Activated naive CD8-positive, alpha-beta T cell treated with anti-CD3 and anti-CD28 coated beads, Interleukin-2, amount 10 ng/mL, durations not matched to agents 7 days and 5 days (primary cell): ENCODE data around the gene SUGP1. TPM values are rescaled to one million over a fixed set of nuclear protein-coding genes. Genes with fewer than 3 reads are reported as not detected.

Experiments used
- ATAC-seq: fragments of 150-1000 bp; cut with Tn5 transposase; one replicate; pipeline ENCODE4 v1.10.0; 2021; ENCODE audit warnings: low read depth, moderate library complexity
- POLR2A ChIA-PET: fragments of 350-600 bp; sonication (Branson Sonifier 250); formaldehyde crosslinking; loops from one replicate; lab custom pipeline; 2021; ENCODE audit warnings: antibody characterized with exemption; lab: Charles Lee
- DNase-seq: peaks from one replicate; pipeline ENCODE4 v3.0.0; 2021
- H3K27ac Mint-ChIP-seq: one replicate; pipeline ENCODE4 v1.8.0; 2022; ENCODE audit warnings: mild to moderate bottlenecking, mixed read lengths
- H3K27me3 Mint-ChIP-seq: one replicate; pipeline ENCODE4 v1.8.0; 2022; ENCODE audit warnings: mild to moderate bottlenecking, moderate library complexity, mixed read lengths
- H3K36me3 Mint-ChIP-seq: one replicate; pipeline ENCODE4 v1.8.0; 2021; ENCODE audit warnings: mild to moderate bottlenecking, mixed read lengths
- H3K4me1 Mint-ChIP-seq: one replicate; pipeline ENCODE4 v1.8.0; 2021; ENCODE audit warnings: mixed read lengths
- H3K4me3 Mint-ChIP-seq: one replicate; pipeline ENCODE4 v1.8.0; 2022; ENCODE audit warnings: mild to moderate bottlenecking, moderate library complexity, mixed read lengths
- H3K9me3 Mint-ChIP-seq: one replicate; pipeline ENCODE4 v1.8.0; 2021; ENCODE audit warnings: mixed read lengths
- total RNA-seq, 2 experiments: library from RNA; stranded (reverse); gene quantifications; one replicate each; pipeline ENCODE4 v1.2.3, GENCODE V29; 2021

SUGP1 gene
- total RNA-seq, 2 experiments from 2014 or later, result 66.8 to 70.6 TPM

DNA sequence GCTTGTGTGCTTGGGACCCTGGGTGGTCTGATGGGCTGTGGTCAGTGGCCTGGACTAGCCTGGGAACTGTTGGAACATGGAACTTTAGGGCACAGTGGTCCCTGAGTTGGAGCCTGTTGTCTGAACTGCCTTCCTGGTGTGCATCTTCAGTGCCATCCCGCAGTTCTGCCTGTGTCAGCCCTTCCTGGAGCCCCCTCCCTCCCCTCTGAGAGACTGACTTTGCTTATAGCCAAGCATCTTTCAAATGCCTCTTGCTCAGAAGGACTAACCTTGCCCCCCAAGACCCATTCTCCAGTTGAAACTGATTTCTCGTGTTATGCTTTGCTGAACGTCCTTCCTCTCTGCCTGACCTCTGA is 14.7 kb upstream of the SUGP1 start:
- POLR2A ChIA-PET, result no interaction called here
- Mint-ChIP-seq H3K4me3 (no peak overlapping the region), H3K4me1 (no peaks in the 10 kb centered on the region), H3K36me3 (peaks cover 4% of the 10 kb centered on the region), H3K9me3 (no peaks in the 10 kb centered on the region), H3K27me3 (no peaks in the 10 kb centered on the region), H3K27ac (peak overlapping the region; percentile 56)
- DNase-seq, result no peak
- ATAC-seq, result no peak

GRCh38 chr19:19334063-19334988 is 14.0 kb upstream of the SUGP1 start:
- H3K27me3 Mint-ChIP-seq, result no peaks in the 10 kb centered on the region
- H3K9me3 Mint-ChIP-seq, result no peaks in the 10 kb centered on the region
- H3K36me3 Mint-ChIP-seq, result peaks cover 5% of the 10 kb centered on the region
- DNase-seq (no peak), ATAC-seq (no peak)
- H3K4me1 Mint-ChIP-seq, result peaks cover 2% of the 10 kb centered on the region
- H3K4me3 Mint-ChIP-seq, result no peak overlapping the region
- no peak overlapping the region for H3K27ac Mint-ChIP-seq
- POLR2A ChIA-PET, result no interaction called here

DNA sequence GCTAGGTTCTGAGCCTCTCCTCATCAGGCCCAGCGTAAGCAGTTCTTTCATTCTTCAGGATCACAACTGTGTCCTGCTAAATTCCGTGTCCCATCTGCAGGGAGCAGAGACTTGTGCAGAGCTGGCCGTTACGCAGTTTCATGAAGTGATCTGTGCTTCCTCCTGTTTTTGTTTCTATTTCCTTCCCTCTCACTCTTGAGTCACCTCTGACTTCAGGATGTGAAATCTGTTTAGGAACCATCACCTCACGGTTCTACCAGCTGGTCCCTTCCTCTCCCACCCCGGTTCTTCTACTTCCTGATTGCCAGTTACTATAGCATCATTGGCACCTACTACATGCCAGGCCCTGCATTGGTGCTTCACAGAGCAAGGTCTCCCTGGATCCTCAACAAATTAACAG is 8.8 kb upstream of the SUGP1 start:
- DNase-seq (no peak), ATAC-seq (peak; percentile 75)
- H3K4me3 Mint-ChIP-seq, result peak overlapping the region; percentile 64
- no peaks in the 10 kb centered on the region for H3K9me3 Mint-ChIP-seq
- H3K27me3 Mint-ChIP-seq, result no peaks in the 10 kb centered on the region
- peak overlapping the region; percentile 87 for H3K27ac Mint-ChIP-seq
- peaks cover 15% of the 10 kb centered on the region for H3K4me1 Mint-ChIP-seq
- peaks cover 20% of the 10 kb centered on the region for H3K36me3 Mint-ChIP-seq
- POLR2A ChIA-PET, result interaction anchor here (1.5 kb wide), 1 partner anchor 56 kb away, joined by 4 read pairs; no protein-coding TSS in a partner anchor

DNA sequence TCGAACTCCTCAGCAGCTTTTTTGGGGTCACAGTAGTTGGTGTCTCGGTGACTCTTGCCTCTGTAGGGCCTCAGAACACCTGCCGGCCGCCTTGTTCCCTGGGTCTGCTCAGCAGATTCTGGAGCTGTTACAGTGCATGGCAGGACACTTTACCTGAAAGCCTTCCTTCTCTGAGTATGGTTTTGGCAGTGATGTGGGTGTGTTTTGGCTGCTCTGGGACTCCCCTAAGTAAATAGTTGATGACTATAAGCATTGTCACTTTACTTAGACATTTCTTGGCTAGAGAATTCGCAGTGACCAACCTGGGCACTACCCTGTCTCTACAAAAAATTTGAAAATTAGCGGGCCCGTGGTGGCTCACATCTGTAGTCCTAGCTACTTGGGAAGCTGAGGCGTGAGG is 7.4 kb upstream of the SUGP1 start:
- Mint-ChIP-seq H3K4me3 (no peak overlapping the region), H3K36me3 (peaks cover 27% of the 10 kb centered on the region), H3K9me3 (no peaks in the 10 kb centered on the region), H3K27me3 (no peaks in the 10 kb centered on the region), H3K27ac (no peak overlapping the region), H3K4me1 (peaks cover 20% of the 10 kb centered on the region)
- POLR2A ChIA-PET, result interaction anchor here (0.7 kb wide), 2 partner anchors 19 to 334 kb away, joined by 3 to 6 read pairs; no protein-coding TSS in a partner anchor
- no peak for DNase-seq
- no peak for ATAC-seq

DNA sequence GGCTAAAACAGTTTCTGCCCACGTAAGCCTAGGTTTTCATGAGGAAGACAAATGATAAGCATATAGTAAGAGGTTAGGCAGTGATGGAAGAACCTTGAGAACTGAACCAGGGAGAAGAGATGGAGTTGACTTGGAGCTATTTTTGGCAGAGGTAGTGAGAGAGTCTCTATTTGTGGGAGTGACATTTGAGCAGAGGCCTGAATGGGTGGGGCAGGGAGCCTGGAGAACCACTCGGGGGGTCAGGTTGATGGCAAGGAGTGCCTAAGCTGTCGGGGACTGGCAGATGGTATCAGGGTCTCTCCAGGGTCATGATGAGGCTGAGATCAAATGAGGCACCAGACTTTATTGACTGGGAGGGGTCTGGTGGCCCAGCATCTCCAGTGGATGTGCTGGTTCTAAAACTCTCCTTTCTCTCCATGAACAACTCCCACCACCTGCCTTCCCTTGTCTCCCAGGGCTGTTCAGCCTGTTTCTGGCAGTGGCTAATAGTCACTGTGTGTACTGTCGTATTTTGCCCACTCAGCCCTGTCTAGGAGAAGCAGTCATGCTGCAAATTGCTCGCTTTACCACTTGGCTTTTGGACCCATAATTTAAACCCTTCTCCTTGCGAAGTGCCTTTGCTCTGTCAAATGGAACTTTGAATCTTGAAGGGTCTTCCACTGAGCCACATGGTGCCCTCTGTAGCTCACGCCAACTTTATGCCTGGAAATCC is 3.9 kb upstream of the SUGP1 start:
- POLR2A ChIA-PET, result no interaction called here
- Mint-ChIP-seq H3K27me3 (no peaks in the 10 kb centered on the region), H3K4me1 (peaks cover 25% of the 10 kb centered on the region), H3K4me3 (no peak overlapping the region), H3K9me3 (no peaks in the 10 kb centered on the region), H3K36me3 (peaks cover 20% of the 10 kb centered on the region), H3K27ac (no peak overlapping the region)
- DNase-seq, result no peak
- ATAC-seq, result no peak

GRCh38 chr19:19321141-19321577 is 850 bp upstream of the SUGP1 start:
- POLR2A ChIA-PET, result interaction anchor here (1.0 to 2.0 kb wide), 4 partner anchors 15 to 195 kb away, joined by 3 to 5 read pairs (median 3); partner anchors contain the start of genes NDUFA13 and TSSK6
- Mint-ChIP-seq H3K9me3 (no peaks in the 10 kb centered on the region), H3K27ac (peak overlapping the region; percentile 99), H3K27me3 (no peaks in the 10 kb centered on the region), H3K4me1 (peaks cover 26% of the 10 kb centered on the region), H3K4me3 (peak overlapping the region; percentile 96), H3K36me3 (peaks cover 17% of the 10 kb centered on the region)
- ATAC-seq (no peak), DNase-seq (no peak)

GRCh38 chr19:19319732-19320360 is 463 bp downstream of the SUGP1 start:
- peaks cover 26% of the 10 kb centered on the region for H3K4me1 Mint-ChIP-seq
- POLR2A ChIA-PET, result interaction anchor here (0.7 to 1.0 kb wide), 2 partner anchors 117 to 170 kb away, joined by 3 read pairs; partner anchors contain the start of gene NR2C2AP
- peak overlapping the region; percentile 96 for H3K4me3 Mint-ChIP-seq
- H3K9me3 Mint-ChIP-seq, result no peaks in the 10 kb centered on the region
- H3K27ac Mint-ChIP-seq, result peak overlapping the region; percentile 99
- peaks cover 12% of the 10 kb centered on the region for H3K36me3 Mint-ChIP-seq
- H3K27me3 Mint-ChIP-seq, result no peaks in the 10 kb centered on the region
- ATAC-seq (peak; percentile 5), DNase-seq (no peak)

GRCh38 chr19:19316082-19316481 is 4.2 kb downstream of the SUGP1 start:
- POLR2A ChIA-PET, result no interaction called here

GRCh38 chr19:19315444-19315843 is 4.9 kb downstream of the SUGP1 start:
- POLR2A ChIA-PET, result no interaction called here
- DNase-seq (no peak), ATAC-seq (no peak)
- Mint-ChIP-seq H3K4me1 (peaks cover 17% of the 10 kb centered on the region), H3K9me3 (no peaks in the 10 kb centered on the region), H3K27me3 (no peaks in the 10 kb centered on the region), H3K27ac (no peak overlapping the region), H3K4me3 (no peak overlapping the region), H3K36me3 (peaks cover 13% of the 10 kb centered on the region)

More at GRCh38 chr19:19316082-19316481, 4.2 kb downstream of the SUGP1 start:
- Mint-ChIP-seq H3K36me3 (peaks cover 13% of the 10 kb centered on the region), H3K27me3 (no peaks in the 10 kb centered on the region), H3K4me1 (peaks cover 17% of the 10 kb centered on the region), H3K9me3 (no peaks in the 10 kb centered on the region), H3K4me3 (no peak overlapping the region), H3K27ac (no peak overlapping the region)
- no peak for ATAC-seq
- DNase-seq, result no peak

DNA sequence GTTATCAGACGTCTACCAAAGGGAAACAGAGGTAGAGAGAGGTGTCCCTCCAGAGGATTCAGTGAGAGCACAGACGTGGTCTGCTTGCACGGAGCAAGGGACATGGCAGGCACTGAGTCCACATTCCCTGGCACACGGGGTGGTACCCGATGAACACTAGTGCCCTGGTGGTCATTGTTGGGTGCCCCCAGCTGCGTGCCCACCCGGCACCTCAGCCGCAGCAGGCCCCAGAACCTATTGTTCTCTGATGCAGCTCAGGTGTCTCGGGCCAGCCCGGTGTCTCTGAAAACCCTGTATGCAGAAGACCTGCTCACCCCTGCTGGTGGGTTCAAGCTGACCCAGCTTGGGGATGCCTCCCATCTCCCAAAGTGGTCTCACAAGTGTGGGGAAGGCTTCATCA is 11.9 kb downstream of the SUGP1 start:
- DNase-seq (no peak), ATAC-seq (no peak)
- H3K27me3 Mint-ChIP-seq, result no peaks in the 10 kb centered on the region
- peaks cover 14% of the 10 kb centered on the region for H3K36me3 Mint-ChIP-seq
- no peaks in the 10 kb centered on the region for H3K4me1 Mint-ChIP-seq
- POLR2A ChIA-PET, result interaction anchor here (0.7 kb wide), 1 partner anchor 764 kb away, joined by 3 read pairs; no protein-coding TSS in a partner anchor
- H3K27ac Mint-ChIP-seq, result no peak overlapping the region
- no peaks in the 10 kb centered on the region for H3K9me3 Mint-ChIP-seq
- no peak overlapping the region for H3K4me3 Mint-ChIP-seq

GRCh38 chr19:19306191-19306590 is 14.1 kb downstream of the SUGP1 start:
- no peak overlapping the region for H3K4me3 Mint-ChIP-seq
- POLR2A ChIA-PET, result no interaction called here
- no peaks in the 10 kb centered on the region for H3K27me3 Mint-ChIP-seq
- no peaks in the 10 kb centered on the region for H3K9me3 Mint-ChIP-seq
- no peak overlapping the region for H3K27ac Mint-ChIP-seq
- peaks cover 12% of the 10 kb centered on the region for H3K36me3 Mint-ChIP-seq
- DNase-seq (no peak), ATAC-seq (no peak)
- no peaks in the 10 kb centered on the region for H3K4me1 Mint-ChIP-seq

DNA sequence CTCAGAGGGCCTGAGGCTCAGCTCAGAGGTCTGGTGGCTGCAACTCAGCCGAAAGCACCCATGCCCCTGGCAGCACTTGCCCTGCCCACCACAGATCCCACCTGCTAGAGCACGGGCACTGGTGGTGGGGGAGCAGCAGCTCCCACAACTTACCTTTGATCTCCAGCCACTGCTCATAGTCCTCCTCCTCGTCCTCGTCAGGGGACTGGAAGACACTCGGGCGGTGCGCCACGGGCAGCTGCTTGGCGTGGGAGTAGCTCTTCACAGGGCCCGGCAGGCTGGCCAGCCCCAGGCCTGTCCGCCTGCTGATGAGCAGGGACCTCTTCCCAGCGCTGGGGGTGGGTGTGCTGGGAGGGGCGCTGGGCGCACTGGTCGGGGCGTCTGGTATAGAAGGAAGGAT is 14.6 kb downstream of the SUGP1 start:
- Mint-ChIP-seq H3K4me1 (no peaks in the 10 kb centered on the region), H3K36me3 (peaks cover 12% of the 10 kb centered on the region), H3K27ac (no peak overlapping the region), H3K27me3 (no peaks in the 10 kb centered on the region), H3K4me3 (no peak overlapping the region), H3K9me3 (no peaks in the 10 kb centered on the region)
- DNase-seq (no peak), ATAC-seq (no peak)
- POLR2A ChIA-PET, result interaction anchor here (0.7 kb wide), 1 partner anchor 861 kb away, joined by 3 read pairs; the partner anchor contains the start of gene ZNF486

GRCh38 chr19:19305066-19305465 is 15.2 kb downstream of the SUGP1 start:
- DNase-seq (no peak), ATAC-seq (no peak)
- Mint-ChIP-seq H3K9me3 (no peaks in the 10 kb centered on the region), H3K4me3 (no peak overlapping the region), H3K36me3 (peaks cover 10% of the 10 kb centered on the region), H3K4me1 (no peaks in the 10 kb centered on the region), H3K27ac (no peak overlapping the region), H3K27me3 (no peaks in the 10 kb centered on the region)
- POLR2A ChIA-PET, result interaction anchor here (0.7 kb wide), 1 partner anchor 862 kb away, joined by 3 read pairs; the partner anchor contains the start of gene ZNF486
